HepG2 (cell line): Measurements from ENCODE around the gene CCT7. TPM values are rescaled to one million over a fixed set of nuclear protein-coding genes. Genes with fewer than 3 reads are reported as not detected.

Source experiments
- BRD4 ChIP-seq: sonication (generic); formaldehyde crosslinking; IDR thresholded peaks from 2 replicates; pipeline ENCODE4 v1.4.0; 2020; ENCODE audit warnings: missing genetic modification reagents
- HOXD1 ChIP-seq: sonication (generic); formaldehyde crosslinking; IDR thresholded peaks from 2 replicates; pipeline ENCODE4 v1.5.0; 2020; ENCODE audit warnings: missing genetic modification reagents
- MEIS1 ChIP-seq: sonication (generic); formaldehyde crosslinking; IDR thresholded peaks from 2 replicates; pipeline ENCODE4 v1.9.0; 2021; ENCODE audit warnings: mild to moderate bottlenecking, missing genetic modification reagents, moderate library complexity, borderline replicate concordance
- SOX13 ChIP-seq, 3 experiments: fragments of 450-650 bp in 1 of 3; sonication (generic) in 1 of 3; formaldehyde crosslinking in 1 of 3; IDR thresholded peaks in 2 of 3; conservative IDR thresholded peaks in 1 of 3; 2 replicates each; pipeline versions ENCODE4 v1.5.0 to v1.6.1; 2016 to 2020; ENCODE audit warnings: antibody characterized with exemption in 1 of 3, mild to moderate bottlenecking in 1 of 3, missing compliant biosample characterization in 1 of 3, missing genetic modification reagents in 1 of 3, moderate library complexity in 1 of 3
- ZNF143 ChIP-seq: sonication (generic); formaldehyde crosslinking; IDR thresholded peaks from 2 replicates; pipeline ENCODE4 v1.4.0; 2020; ENCODE audit warnings: missing genetic modification reagents
- ZNF33B ChIP-seq: sonication (generic); formaldehyde crosslinking; IDR thresholded peaks from 2 replicates; pipeline ENCODE4 v1.5.1; 2020; ENCODE audit warnings: mild to moderate bottlenecking, missing genetic modification reagents
- ZNF619 ChIP-seq: sonication (generic); formaldehyde crosslinking; IDR thresholded peaks from 2 replicates; pipeline ENCODE4 v1.4.0; 2020; ENCODE audit warnings: mild to moderate bottlenecking, missing genetic modification reagents
- polyA plus RNA-seq, 8 experiments: library from polyadenylated mRNA; depleted of rRNA in 3 of 8; stranded (reverse) in 7 of 8; unstranded in 1 of 8; fragments of >200 nt; fragmentation: Illumina TruSeq in 4 of 8; extraction: Trizol in 4 of 8; gene quantifications; 2 replicates each; pipeline versions ENCODE4 v1.2.1 to v1.2.3, GENCODE V29; 2011 to 2016; ENCODE audit warnings: low read depth in 4 of 8, missing spikeins in 1 of 8, mixed read lengths in 1 of 8; ENCODE audit not compliant: insufficient read depth in 1 of 8
- total RNA-seq, 5 experiments: library from RNA; depleted of rRNA; stranded (reverse); fragments of >200 nt; fragmentation: Illumina TruSeq; extraction: Trizol; gene quantifications; 2 replicates each; pipeline ENCODE4 v1.2.3, GENCODE V29; 2016; ENCODE audit warnings: low read depth in 1 of 5
- TF ChIP-seq, protein P1 (sequence below): sonication (generic); formaldehyde crosslinking; conservative IDR thresholded peaks from 2 replicates; pipeline ENCODE4 v1.4.0; 2020; ENCODE audit warnings: missing genetic modification reagents
- TF ChIP-seq, protein P2 (sequence below): sonication (generic); formaldehyde crosslinking; IDR thresholded peaks from 2 replicates; pipeline ENCODE4 v1.4.0; 2020; ENCODE audit warnings: missing genetic modification reagents
- TF ChIP-seq, protein P3 (sequence below): sonication (generic); formaldehyde crosslinking; IDR thresholded peaks from 2 replicates; pipeline ENCODE4 v1.5.0; 2020; ENCODE audit warnings: mild to moderate bottlenecking, missing genetic modification reagents, borderline replicate concordance
- TF ChIP-seq, protein P4 (sequence below): sonication (generic); formaldehyde crosslinking; IDR thresholded peaks from 2 replicates; pipeline ENCODE4 v1.8.1; 2023; ENCODE audit warnings: missing genetic modification reagents, mild to moderate bottlenecking, borderline replicate concordance
- TF ChIP-seq, protein P5 (sequence below): sonication (generic); formaldehyde crosslinking; IDR thresholded peaks from 2 replicates; pipeline ENCODE4 v1.4.0; 2020; ENCODE audit warnings: missing genetic modification reagents, borderline replicate concordance
- TF ChIP-seq, protein P6 (sequence below): sonication (generic); formaldehyde crosslinking; IDR thresholded peaks from 2 replicates; pipeline ENCODE4 v1.8.0; 2022; ENCODE audit warnings: mild to moderate bottlenecking, missing genetic modification reagents; ENCODE audit not compliant: insufficient replicate concordance

The CCT7 gene
- total and polyA plus RNA-seq, 2 of the 13 experiments (the other 11 are each of a cell fraction or from before 2014, with no cell fraction given), result 347 to 517 TPM

DNA sequence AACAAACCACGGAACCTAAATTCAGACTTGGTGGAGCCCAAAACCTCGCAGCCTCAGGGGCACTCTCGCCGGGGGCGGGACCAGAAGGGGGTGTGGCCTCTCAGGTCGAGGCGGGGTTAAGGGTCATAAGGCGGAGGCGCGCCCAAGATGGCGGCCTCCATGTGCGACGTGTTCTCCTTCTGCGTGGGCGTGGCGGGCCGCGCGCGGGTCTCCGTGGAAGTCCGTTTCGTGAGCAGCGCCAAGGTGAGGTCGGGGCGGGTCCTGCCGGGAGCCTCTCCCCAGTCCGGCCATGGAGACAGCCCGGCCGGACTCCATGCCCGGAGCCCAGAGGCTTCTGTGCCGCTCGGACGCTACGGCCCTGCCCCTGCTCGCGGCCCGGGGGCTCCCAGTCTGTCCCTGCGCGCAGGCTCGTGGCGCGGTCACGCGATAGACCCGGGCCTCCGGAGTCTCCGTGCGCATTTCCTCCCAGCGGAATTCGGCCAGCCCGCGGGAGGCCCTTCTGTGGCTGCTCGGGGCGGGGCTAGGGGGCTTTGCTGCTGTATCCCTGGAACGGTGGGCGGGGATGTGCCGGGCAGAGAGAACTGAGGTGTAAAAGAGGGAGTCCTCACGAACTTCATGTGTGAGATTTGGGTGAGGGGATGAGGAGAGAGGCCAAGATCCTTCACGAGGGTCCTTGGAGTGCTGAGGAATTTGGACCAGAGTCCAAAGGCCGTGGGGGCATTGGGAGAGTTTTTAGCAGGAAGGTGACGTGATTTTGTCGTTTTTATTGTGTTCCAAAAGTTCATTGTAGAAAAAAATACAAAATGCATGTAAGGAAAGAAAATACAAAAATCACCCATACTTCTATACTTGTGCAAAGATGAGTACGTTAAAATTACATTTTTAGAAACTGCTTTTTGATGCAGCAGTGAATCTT is 19.7 kb upstream of the CCT7 start, which contains the start of gene SMYD5 (continued):
- TF ChIP-seq MEIS1 (CRISPR knock-in tag) (peak; percentile 86), HOXD1 (CRISPR knock-in tag) (peak; percentile 60; the same call in 1 of the 2 replicates), SOX13 (IDR thresholded peaks at IDR 0.05) (no peak), SOX13 (CRISPR knock-in tag; conservative IDR thresholded peaks at IDR 0.05 in 1 of 2, IDR thresholded peaks at IDR 0.05 in 1 of 2) (peak; percentile 59 to 65; a peak in 2 of 4 replicates), ZNF619 (CRISPR knock-in tag) (peak; percentile 73; the same call in 1 of the 2 replicates), ZNF33B (CRISPR knock-in tag) (peak; percentile 39; the same call in 1 of the 2 replicates), ZNF143 (peak; percentile 62; the same call in 1 of the 2 replicates), BRD4 (peak; percentile 92)
- TF ChIP-seq, protein P1, sequence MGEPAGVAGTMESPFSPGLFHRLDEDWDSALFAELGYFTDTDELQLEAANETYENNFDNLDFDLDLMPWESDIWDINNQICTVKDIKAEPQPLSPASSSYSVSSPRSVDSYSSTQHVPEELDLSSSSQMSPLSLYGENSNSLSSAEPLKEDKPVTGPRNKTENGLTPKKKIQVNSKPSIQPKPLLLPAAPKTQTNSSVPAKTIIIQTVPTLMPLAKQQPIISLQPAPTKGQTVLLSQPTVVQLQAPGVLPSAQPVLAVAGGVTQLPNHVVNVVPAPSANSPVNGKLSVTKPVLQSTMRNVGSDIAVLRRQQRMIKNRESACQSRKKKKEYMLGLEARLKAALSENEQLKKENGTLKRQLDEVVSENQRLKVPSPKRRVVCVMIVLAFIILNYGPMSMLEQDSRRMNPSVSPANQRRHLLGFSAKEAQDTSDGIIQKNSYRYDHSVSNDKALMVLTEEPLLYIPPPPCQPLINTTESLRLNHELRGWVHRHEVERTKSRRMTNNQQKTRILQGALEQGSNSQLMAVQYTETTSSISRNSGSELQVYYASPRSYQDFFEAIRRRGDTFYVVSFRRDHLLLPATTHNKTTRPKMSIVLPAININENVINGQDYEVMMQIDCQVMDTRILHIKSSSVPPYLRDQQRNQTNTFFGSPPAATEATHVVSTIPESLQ (CRISPR knock-in tag), result no peak
- TF ChIP-seq, protein P2, sequence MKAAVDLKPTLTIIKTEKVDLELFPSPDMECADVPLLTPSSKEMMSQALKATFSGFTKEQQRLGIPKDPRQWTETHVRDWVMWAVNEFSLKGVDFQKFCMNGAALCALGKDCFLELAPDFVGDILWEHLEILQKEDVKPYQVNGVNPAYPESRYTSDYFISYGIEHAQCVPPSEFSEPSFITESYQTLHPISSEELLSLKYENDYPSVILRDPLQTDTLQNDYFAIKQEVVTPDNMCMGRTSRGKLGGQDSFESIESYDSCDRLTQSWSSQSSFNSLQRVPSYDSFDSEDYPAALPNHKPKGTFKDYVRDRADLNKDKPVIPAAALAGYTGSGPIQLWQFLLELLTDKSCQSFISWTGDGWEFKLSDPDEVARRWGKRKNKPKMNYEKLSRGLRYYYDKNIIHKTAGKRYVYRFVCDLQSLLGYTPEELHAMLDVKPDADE, result peak; percentile 60; the same call in 1 of the 2 replicates
- TF ChIP-seq, protein P3, sequence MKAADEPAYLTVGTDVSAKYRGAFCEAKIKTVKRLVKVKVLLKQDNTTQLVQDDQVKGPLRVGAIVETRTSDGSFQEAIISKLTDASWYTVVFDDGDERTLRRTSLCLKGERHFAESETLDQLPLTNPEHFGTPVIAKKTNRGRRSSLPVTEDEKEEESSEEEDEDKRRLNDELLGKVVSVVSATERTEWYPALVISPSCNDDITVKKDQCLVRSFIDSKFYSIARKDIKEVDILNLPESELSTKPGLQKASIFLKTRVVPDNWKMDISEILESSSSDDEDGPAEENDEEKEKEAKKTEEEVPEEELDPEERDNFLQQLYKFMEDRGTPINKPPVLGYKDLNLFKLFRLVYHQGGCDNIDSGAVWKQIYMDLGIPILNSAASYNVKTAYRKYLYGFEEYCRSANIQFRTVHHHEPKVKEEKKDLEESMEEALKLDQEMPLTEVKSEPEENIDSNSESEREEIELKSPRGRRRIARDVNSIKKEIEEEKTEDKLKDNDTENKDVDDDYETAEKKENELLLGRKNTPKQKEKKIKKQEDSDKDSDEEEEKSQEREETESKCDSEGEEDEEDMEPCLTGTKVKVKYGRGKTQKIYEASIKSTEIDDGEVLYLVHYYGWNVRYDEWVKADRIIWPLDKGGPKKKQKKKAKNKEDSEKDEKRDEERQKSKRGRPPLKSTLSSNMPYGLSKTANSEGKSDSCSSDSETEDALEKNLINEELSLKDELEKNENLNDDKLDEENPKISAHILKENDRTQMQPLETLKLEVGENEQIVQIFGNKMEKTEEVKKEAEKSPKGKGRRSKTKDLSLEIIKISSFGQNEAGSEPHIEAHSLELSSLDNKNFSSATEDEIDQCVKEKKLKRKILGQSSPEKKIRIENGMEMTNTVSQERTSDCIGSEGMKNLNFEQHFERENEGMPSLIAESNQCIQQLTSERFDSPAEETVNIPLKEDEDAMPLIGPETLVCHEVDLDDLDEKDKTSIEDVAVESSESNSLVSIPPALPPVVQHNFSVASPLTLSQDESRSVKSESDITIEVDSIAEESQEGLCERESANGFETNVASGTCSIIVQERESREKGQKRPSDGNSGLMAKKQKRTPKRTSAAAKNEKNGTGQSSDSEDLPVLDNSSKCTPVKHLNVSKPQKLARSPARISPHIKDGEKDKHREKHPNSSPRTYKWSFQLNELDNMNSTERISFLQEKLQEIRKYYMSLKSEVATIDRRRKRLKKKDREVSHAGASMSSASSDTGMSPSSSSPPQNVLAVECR (CRISPR knock-in tag), result peak; percentile 99
- TF ChIP-seq, protein P4, sequence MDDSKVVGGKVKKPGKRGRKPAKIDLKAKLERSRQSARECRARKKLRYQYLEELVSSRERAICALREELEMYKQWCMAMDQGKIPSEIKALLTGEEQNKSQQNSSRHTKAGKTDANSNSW (CRISPR knock-in tag), result peak; percentile 44; the same call in 1 of the 2 replicates
- TF ChIP-seq, protein P5, sequence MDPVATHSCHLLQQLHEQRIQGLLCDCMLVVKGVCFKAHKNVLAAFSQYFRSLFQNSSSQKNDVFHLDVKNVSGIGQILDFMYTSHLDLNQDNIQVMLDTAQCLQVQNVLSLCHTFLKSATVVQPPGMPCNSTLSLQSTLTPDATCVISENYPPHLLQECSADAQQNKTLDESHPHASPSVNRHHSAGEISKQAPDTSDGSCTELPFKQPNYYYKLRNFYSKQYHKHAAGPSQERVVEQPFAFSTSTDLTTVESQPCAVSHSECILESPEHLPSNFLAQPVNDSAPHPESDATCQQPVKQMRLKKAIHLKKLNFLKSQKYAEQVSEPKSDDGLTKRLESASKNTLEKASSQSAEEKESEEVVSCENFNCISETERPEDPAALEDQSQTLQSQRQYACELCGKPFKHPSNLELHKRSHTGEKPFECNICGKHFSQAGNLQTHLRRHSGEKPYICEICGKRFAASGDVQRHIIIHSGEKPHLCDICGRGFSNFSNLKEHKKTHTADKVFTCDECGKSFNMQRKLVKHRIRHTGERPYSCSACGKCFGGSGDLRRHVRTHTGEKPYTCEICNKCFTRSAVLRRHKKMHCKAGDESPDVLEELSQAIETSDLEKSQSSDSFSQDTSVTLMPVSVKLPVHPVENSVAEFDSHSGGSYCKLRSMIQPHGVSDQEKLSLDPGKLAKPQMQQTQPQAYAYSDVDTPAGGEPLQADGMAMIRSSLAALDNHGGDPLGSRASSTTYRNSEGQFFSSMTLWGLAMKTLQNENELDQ (CRISPR knock-in tag), result no peak
- TF ChIP-seq, protein P6, sequence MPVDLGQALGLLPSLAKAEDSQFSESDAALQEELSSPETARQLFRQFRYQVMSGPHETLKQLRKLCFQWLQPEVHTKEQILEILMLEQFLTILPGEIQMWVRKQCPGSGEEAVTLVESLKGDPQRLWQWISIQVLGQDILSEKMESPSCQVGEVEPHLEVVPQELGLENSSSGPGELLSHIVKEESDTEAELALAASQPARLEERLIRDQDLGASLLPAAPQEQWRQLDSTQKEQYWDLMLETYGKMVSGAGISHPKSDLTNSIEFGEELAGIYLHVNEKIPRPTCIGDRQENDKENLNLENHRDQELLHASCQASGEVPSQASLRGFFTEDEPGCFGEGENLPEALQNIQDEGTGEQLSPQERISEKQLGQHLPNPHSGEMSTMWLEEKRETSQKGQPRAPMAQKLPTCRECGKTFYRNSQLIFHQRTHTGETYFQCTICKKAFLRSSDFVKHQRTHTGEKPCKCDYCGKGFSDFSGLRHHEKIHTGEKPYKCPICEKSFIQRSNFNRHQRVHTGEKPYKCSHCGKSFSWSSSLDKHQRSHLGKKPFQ, result peak; percentile 13
